HG03064 (cell line): Measurements from ENCODE around the gene SLC12A7.
"Not testable (repeated sequence)": the region's sequence is repeated elsewhere in the genome, so short reads cannot be mapped to it uniquely, and the experiment has no call there.

Source experiments
- ATAC-seq: cut with Tn5 transposase; IDR thresholded peaks from one replicate; pipeline ENCODE4 v1.9.1; 2021; ENCODE audit warnings: low read depth; ENCODE audit not compliant: unreplicated experiment

SLC12A7 gene

GRCh38 chr5:1127959-1128785, 16.3 kb upstream of the SLC12A7 start:
- ATAC-seq: no peak

- not testable (repeated sequence) for ATAC-seq
Measured at GRCh38 chr5:1125695-1126094, 13.8 kb upstream of the SLC12A7 start.

- no peak for ATAC-seq
Measured at GRCh38 chr5:1125030-1125357, 13.1 kb upstream of the SLC12A7 start.

- ATAC-seq: no peak
Measured at GRCh38 chr5:1124205-1125029, 12.6 kb upstream of the SLC12A7 start.

- ATAC-seq: no peak
Measured at GRCh38 chr5:1123418-1124147, 11.7 kb upstream of the SLC12A7 start.

- no peak for ATAC-seq
Measured at GRCh38 chr5:1122511-1123294, 10.8 kb upstream of the SLC12A7 start.

- no peak for ATAC-seq
Measured at GRCh38 chr5:1121891-1122290, 10.0 kb upstream of the SLC12A7 start.

- no peak for ATAC-seq
Measured at GRCh38 chr5:1121044-1121443, 9.2 kb upstream of the SLC12A7 start.

- no peak for ATAC-seq
Measured at GRCh38 chr5:1120236-1120999, 8.6 kb upstream of the SLC12A7 start.

- no peak for ATAC-seq
Measured at GRCh38 chr5:1119312-1119831, 7.5 kb upstream of the SLC12A7 start.

- no peak for ATAC-seq
Measured at GRCh38 chr5:1118738-1119137, 6.9 kb upstream of the SLC12A7 start.

- ATAC-seq: no peak
Measured at GRCh38 chr5:1118231-1118698, 6.4 kb upstream of the SLC12A7 start.

GRCh38 chr5:1116977-1117376, 5.1 kb upstream of the SLC12A7 start:
- ATAC-seq: no peak

GRCh38 chr5:1116109-1116740, 4.4 kb upstream of the SLC12A7 start:
- ATAC-seq: no peak

- ATAC-seq: no peak
Measured at GRCh38 chr5:1115123-1115815, 3.4 kb upstream of the SLC12A7 start.

GRCh38 chr5:1113805-1114586, 2.1 kb upstream of the SLC12A7 start:
- ATAC-seq: no peak

- no peak for ATAC-seq
Measured at GRCh38 chr5:1113332-1113690, 1.4 kb upstream of the SLC12A7 start.
